ENCODE measurements around the gene CLC.

- no peak for TF ChIP-seq CTCF (IDR thresholded peaks at IDR 0.05)
- no peak for TF ChIP-seq POLR2A (IDR thresholded peaks at IDR 0.05)
These were observed 21.8 kb upstream of the CLC start for GRCh38 chr19:39759457-39760184.
